ENCODE measurements around the gene NPAS3. TPM values are rescaled to one million over a fixed set of nuclear protein-coding genes. Genes with fewer than 3 reads are reported as not detected.

NPAS3 gene
- total RNA-seq, 2 experiments from 2014 or later, result not detected

- ChIA-PET POLR2A (no interaction called here), CTCF (no interaction called here)
These were observed 847.6 kb downstream of the NPAS3 start for GRCh38 chr14:33786091-33786825.

DNA sequence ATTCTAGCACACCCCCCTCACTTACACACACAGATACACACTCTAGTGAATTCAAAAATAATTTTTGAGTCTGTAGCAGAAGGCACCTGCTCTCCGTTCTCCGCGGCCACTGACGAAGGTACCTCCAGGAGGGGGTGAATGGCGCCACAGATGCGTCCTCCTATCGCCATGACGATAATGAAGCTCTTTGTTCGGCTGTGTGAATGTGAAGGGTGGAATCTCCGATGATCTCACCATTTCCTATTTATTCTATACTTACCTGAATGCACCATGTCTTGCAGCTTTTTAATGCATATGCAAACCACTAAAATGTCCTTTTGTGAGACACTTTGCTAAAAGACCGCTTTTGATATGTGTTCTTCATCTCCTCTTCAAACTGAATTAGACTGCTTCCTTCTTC, 849.5 kb downstream of the NPAS3 start:
- CTCF ChIA-PET, result no interaction called here
- POLR2A ChIA-PET, result no interaction called here

DNA sequence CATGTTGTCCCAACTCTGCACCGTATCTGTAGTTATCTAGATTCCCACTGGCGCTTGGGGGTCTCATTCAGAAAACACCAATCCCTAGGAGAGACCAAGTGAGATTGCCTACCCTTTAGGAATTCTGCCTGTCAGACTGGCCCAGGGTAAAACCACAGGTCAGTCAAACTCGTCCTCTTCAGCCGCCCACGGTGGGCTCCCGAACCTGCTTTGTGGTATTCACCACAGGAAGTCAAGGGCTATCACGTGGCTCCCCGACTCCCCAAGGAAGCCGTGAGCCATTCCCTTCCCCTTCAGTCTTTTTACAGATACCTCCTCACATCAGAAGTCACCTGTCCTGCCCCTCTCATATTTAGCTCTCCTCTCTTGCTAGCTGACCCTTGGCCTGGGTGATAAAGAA, 852.3 kb downstream of the NPAS3 start:
- CTCF ChIA-PET, result no interaction called here
- POLR2A ChIA-PET, result no interaction called here

DNA sequence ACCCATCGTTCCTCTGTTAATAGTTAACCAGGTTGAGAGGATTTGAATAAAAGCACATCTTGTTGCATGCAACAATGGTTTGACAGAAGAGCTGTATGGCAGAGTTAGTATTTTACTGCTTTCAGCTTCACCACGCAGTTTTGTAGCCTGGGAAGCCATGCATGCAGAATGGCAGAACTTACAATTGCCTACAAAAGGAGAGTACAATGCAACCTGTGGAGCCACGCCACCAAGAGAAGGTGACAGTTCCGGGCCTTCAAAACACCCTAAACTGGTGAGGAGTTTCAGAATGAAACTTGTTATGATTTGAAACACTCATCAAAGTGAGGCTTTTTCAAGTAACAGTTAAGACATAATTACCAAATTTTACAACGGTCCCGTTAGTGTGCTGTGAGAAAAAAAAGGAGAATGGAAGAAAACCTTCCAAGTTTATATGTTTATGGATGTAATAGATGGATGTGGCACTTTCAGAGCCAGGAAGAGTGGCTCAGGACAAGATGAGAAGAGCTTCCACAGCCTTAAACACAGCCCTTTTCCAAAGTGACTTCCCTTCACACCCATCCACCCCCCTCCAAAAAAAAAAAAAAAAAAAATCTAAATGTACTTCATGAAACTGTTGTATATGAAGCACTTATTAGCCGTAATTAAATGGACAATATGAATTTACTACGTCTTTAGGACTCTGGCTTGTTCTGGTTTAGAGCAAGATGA, 853.5 kb downstream of the NPAS3 start:
- ChIA-PET CTCF (interaction anchor here (1.0 to 1.6 kb wide), 3 partner anchors 9 to 1216 kb away, joined by 3 to 5 read pairs (median 4); no protein-coding TSS in a partner anchor), POLR2A (no interaction called here)

DNA sequence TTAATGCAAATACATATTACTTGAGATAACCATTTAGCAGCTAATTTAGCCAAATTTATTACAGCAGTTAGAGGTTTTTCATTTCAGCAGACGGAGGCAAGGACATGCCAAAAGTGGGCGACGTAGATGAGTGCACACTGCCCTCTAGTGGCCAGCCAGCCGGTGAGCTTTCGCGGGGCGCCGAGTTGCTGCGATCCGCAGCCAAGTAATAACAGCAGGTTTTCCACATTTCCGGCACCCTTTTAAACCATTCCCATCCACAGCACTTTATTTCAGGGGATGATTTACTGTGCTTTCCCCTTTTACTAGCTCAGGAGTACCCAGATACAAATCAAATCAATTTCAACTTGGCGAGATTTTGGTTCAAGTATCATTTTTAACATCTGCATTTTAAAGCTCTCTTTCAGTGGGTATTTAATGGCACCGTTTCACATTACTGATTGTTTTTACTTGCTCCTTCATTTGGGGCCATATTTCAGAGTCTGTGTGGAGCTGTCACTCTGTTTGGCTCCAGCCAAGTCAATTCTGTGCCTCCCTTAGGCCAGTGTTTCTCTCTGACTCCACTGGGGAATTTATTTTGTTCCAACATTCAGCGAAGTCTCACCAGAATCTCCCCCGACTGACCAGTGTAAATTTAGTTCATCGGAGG, 854.2 kb downstream of the NPAS3 start:
- CTCF ChIA-PET, result interaction anchor here (0.5 to 1.6 kb wide), 4 partner anchors 10 to 1258 kb away, joined by 3 to 5 read pairs (median 4); no protein-coding TSS in a partner anchor
- POLR2A ChIA-PET, result no interaction called here

- CTCF ChIA-PET, result interaction anchor here (1.0 to 1.6 kb wide), 3 partner anchors 11 to 1218 kb away, joined by 3 to 5 read pairs (median 4); no protein-coding TSS in a partner anchor
These were observed 854.9 kb downstream of the NPAS3 start for GRCh38 chr14:33793398-33794110.

DNA sequence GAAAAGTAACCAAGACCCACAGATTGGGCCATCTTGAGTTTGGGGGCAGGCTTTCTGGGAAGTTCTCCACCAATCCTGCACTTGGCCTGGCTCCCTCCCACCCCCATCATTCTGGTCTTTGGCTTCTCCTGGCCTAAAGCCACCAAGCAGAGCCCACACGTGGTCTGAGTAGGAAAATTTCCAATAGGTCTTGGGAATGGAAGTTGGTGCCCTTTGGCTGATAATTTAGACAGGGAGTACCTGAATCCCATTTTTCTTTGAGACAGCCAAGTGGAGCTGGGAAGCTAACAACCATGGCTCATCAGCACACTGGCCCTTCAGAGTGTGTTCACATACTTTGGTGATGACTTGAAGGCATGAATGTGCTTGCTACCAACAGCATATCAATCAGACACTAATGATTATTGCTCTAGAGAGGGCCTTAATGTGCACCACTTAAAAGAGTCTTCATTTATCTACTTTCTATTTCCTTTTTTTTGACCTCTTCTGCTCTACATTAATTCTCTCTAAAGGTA, 856.2 kb downstream of the NPAS3 start:
- POLR2A ChIA-PET, result no interaction called here
- CTCF ChIA-PET, result no interaction called here

More at GRCh38 chr14:33793398-33794110, 854.9 kb downstream of the NPAS3 start:
- POLR2A ChIA-PET, result no interaction called here

- ChIA-PET POLR2A (no interaction called here), CTCF (no interaction called here)
These were observed 857.7 kb downstream of the NPAS3 start for GRCh38 chr14:33796356-33796755.

- POLR2A ChIA-PET, result no interaction called here
- CTCF ChIA-PET, result no interaction called here
These were observed 861.3 kb downstream of the NPAS3 start for GRCh38 chr14:33799705-33800570.

- ChIA-PET CTCF (no interaction called here), POLR2A (no interaction called here)
These were observed 862.1 kb downstream of the NPAS3 start for GRCh38 chr14:33800735-33801163.

GRCh38 chr14:33802737-33803136, 864.1 kb downstream of the NPAS3 start:
- CTCF ChIA-PET, result no interaction called here
- POLR2A ChIA-PET, result no interaction called here

GRCh38 chr14:33805593-33805992, 866.9 kb downstream of the NPAS3 start:
- CTCF ChIA-PET, result no interaction called here
- POLR2A ChIA-PET, result no interaction called here

DNA sequence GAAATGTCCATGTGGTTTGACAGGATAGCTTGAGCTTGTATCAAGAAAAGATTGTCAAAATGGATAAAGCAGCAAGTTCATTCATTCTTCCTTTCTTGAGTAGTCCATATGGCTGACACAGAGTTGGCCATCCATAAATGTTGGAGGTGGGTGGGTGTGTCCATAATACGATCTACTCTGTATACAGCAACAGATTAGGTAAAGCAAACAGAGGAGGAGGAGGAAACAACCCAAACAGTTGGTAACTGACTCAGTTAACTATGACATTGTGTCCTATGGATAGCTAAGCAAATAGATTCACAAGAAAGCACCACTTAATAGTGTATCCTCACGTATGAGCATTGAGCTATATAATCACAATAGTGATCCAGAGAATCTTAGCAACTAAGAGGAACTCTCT, 868.2 kb downstream of the NPAS3 start:
- POLR2A ChIA-PET, result no interaction called here
- CTCF ChIA-PET, result no interaction called here

DNA sequence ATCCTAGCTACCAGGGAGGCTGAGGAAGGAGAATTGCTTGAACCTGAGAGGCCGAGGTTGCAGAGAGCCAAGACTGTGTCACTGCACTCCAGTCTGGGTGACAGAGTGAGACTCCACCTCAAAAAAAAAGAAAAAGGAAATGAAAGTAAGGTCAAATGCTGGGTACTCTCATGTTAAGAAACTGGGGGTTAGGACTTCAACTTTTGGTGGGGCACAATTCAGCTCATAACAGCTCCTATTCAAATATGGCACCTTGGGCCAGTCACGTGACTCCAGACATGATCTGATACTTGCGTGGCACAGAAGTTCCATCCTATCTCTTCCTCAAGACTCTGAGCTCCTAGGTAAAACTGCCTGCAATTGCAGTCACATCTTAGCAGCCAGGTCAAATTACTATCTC, 869.5 kb downstream of the NPAS3 start:
- ChIA-PET CTCF (no interaction called here), POLR2A (no interaction called here)

GRCh38 chr14:33809396-33809981, 870.8 kb downstream of the NPAS3 start:
- POLR2A ChIA-PET, result no interaction called here
- CTCF ChIA-PET, result no interaction called here

- CTCF ChIA-PET, result no interaction called here
- POLR2A ChIA-PET, result no interaction called here
These were observed 871.6 kb downstream of the NPAS3 start for GRCh38 chr14:33810308-33810707.

- ChIA-PET CTCF (no interaction called here), POLR2A (no interaction called here)
These were observed 873.0 kb downstream of the NPAS3 start for GRCh38 chr14:33811721-33812120.

DNA sequence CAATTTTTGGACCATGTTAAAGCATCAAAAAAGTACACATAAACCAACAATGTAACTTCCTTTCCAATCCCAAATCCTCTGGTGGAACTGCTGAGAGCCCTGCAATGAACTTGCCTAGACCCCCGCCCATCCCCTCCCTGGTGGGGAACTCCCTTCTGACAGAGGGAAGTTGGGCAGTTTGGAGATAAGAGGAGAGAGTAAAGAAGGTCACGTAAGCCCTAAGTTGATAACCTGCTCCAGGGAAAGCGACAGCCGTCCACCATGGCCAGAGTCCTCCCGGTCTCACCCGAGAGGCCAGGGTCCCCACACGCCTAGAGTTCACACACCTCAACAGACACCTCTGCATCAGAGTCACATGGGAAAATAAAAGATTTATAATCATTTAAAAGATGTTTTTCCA, 873.5 kb downstream of the NPAS3 start:
- ChIA-PET POLR2A (no interaction called here), CTCF (no interaction called here)

DNA sequence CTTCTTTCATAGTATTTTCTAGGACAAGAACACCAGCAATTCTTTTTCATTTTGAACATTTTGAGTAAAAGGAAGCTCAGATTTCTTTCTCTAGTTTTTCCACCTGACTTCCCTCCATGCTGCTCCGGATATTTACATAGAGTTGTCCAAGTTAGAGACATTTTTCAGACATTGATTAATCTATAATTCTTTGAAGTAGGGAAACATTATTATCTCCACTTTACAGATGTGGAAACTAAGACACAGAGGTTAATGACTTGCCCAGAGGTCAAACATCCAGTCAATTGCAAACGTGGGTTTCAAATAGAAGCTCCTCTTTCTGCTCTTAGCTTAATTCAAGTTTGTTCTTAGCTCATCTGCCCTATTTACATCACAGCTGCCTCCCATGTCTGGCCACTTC, 873.9 kb downstream of the NPAS3 start:
- POLR2A ChIA-PET, result no interaction called here
- CTCF ChIA-PET, result no interaction called here
